Right lobe of liver (tissue), 4 donors: ENCODE results near the gene ARSA.

ENCODE experiments used
- POLR2A ChIP-seq: fragments of 450-650 bp; IDR thresholded peaks from one replicate; pipeline ENCODE4 v1.6.1; 2017; ENCODE audit warnings: antibody characterized with exemption, mild to moderate bottlenecking
- TF ChIP-seq, protein P1 (sequence below), 4 donors: fragments of 200-600 bp in 3 of 4; fragments of 450-650 bp in 1 of 4; IDR thresholded peaks; one replicate each; pipeline versions ENCODE4 v1.5.1 to v1.8.0; 2016 to 2022; ENCODE audit warnings: antibody characterized with exemption in 4 of 4, mild to moderate bottlenecking in 2 of 4
- donor health status: DM: no; HTN: no; CAD: no.
- donor health status: DM: no; HTN: no; CAD: no.
- donor health status: DM: no; HTN: yes; CAD: no.

DNA sequence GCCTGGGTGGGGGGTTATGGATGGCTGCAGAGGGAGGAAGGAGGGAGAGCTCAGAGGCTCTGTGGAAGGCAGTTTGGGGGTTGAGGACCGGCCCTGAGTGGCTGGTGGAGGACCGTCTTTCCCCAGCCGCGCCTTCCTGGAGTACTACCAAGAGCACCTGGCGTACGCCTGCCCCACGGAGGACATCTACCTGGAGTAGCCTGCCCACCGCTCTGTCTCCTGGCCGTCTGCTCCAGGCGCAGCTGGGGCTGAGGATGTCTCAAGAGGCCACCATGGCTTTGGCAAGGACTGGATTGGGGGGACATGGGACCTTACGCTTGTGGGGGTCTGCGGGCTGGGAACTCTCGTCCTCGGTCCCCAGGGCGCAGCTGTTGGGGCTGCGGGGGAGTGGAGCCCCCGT, 17.4 kb downstream of the ARSA start:
- no peak for TF ChIP-seq POLR2A
- TF ChIP-seq, protein P1, sequence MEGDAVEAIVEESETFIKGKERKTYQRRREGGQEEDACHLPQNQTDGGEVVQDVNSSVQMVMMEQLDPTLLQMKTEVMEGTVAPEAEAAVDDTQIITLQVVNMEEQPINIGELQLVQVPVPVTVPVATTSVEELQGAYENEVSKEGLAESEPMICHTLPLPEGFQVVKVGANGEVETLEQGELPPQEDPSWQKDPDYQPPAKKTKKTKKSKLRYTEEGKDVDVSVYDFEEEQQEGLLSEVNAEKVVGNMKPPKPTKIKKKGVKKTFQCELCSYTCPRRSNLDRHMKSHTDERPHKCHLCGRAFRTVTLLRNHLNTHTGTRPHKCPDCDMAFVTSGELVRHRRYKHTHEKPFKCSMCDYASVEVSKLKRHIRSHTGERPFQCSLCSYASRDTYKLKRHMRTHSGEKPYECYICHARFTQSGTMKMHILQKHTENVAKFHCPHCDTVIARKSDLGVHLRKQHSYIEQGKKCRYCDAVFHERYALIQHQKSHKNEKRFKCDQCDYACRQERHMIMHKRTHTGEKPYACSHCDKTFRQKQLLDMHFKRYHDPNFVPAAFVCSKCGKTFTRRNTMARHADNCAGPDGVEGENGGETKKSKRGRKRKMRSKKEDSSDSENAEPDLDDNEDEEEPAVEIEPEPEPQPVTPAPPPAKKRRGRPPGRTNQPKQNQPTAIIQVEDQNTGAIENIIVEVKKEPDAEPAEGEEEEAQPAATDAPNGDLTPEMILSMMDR (IDR thresholded peaks at IDR 0.05): no peak
